KMS-11 (cell line): ENCODE results near the gene RPLP2.

Experiments used
- H2AFZ ChIP-seq: fragments of 200-600 bp; sonication (generic); 2 replicates; pipeline ENCODE4 v1.6.1; 2016; ENCODE audit warnings: antibody characterized with exemption, mixed run types, low read depth
- H3K27ac ChIP-seq: fragments of 200-600 bp; sonication (generic); 2 replicates; pipeline ENCODE4 v1.6.1; 2016; ENCODE audit warnings: mild to moderate bottlenecking, mixed run types
- H3K27me3 ChIP-seq: fragments of 200-600 bp; sonication (generic); 2 replicates; pipeline ENCODE4 v1.6.1; 2017; ENCODE audit warnings: mild to moderate bottlenecking, low read depth, mixed run types, moderate library complexity; ENCODE audit not compliant: insufficient read depth
- H3K36me3 ChIP-seq: fragments of 200-600 bp; sonication (generic); 2 replicates; pipeline ENCODE4 v1.6.1; 2017; ENCODE audit warnings: mild to moderate bottlenecking, mixed run types; ENCODE audit not compliant: insufficient read depth
- H3K4me1 ChIP-seq: fragments of 200-600 bp; sonication (generic); 2 replicates; pipeline ENCODE4 v1.6.1; 2016; ENCODE audit warnings: mild to moderate bottlenecking, low read depth, mixed run types; ENCODE audit not compliant: poor library complexity, severe bottlenecking
- H3K4me2 ChIP-seq: fragments of 200-600 bp; sonication (generic); 2 replicates; pipeline ENCODE4 v1.7.0; 2016; ENCODE audit warnings: mild to moderate bottlenecking, mixed run types
- H3K4me3 ChIP-seq: fragments of 200-600 bp; sonication (generic); IDR thresholded peaks from 2 replicates; pipeline ENCODE4 v1.6.1; 2017; ENCODE audit warnings: low read depth, low read length, mixed read lengths; ENCODE audit not compliant: insufficient read depth
- H3K79me2 ChIP-seq: fragments of 200-600 bp; sonication (generic); 2 replicates; pipeline ENCODE4 v1.6.1; 2016; ENCODE audit warnings: low read depth, mixed run types; ENCODE audit not compliant: insufficient read depth
- H3K9ac ChIP-seq: fragments of 200-600 bp; sonication (generic); 2 replicates; pipeline ENCODE4 v1.6.1; 2016; ENCODE audit warnings: mild to moderate bottlenecking, mixed run types
- H4K20me1 ChIP-seq: fragments of 200-600 bp; sonication (generic); 2 replicates; pipeline ENCODE4 v1.6.1; 2016; ENCODE audit warnings: mild to moderate bottlenecking, mixed run types; ENCODE audit not compliant: insufficient read depth
- TF ChIP-seq, protein P1 (sequence below): fragments of 200-600 bp; sonication (generic); conservative IDR thresholded peaks from 2 replicates; pipeline ENCODE4 v1.6.1; 2017; ENCODE audit warnings: low read depth, mild to moderate bottlenecking, antibody characterized with exemption, low read length, moderate library complexity, mixed read lengths

Gene RPLP2

DNA sequence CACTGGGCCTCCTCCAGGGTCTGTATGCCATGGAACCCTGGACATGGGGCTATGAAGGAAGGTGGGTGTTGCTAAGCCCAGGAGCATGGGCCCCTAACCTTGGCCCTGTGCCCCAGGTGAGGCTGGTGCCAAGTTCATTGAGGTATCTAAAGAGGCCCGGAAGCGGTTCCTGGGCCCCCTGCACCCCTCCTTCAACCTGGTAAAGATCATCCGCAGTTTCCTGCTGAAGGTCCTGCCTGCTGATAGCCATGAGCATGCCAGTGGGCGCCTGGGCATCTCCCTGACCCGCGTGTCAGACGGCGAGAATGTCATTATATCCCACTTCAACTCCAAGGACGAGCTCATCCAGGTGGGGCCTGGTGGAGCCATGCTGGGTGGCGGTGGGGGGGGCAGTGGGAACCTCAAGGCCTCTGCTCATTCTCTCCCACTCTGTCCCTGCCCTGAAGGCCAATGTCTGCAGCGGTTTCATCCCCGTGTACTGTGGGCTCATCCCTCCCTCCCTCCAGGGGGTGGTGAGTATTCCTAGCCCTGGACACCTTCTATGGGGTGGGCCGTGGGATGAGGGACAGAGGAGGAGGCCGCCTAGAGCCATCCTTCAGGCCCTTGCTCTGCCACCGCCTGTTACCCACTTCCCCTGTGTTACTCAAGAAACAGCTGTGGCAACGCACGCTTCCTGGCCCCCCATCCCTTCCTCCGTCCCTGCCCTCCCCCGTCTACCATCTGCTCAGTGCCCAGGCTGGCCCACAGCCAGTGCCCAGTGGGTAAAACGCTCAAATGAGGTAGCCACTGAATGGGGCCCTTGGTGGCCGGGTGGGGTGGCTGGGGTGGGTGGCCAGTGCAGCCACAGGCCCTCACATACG lies 12.0 kb downstream of the RPLP2 start:
- H3K9ac ChIP-seq, result no peak overlapping the region
- no peak overlapping the region for H3K4me3 ChIP-seq
- no peak overlapping the region; the same call in 1 of the 2 replicates for H3K4me2 ChIP-seq
- peaks cover 17% of the 10 kb centered on the region for H3K4me1 ChIP-seq
- H4K20me1 ChIP-seq, result no peaks in the 10 kb centered on the region
- no peaks in the 10 kb centered on the region for H3K27me3 ChIP-seq
- H3K79me2 ChIP-seq, result no peaks in the 10 kb centered on the region; the same call in 1 of the 2 replicates
- H2AFZ ChIP-seq, result no peak overlapping the region
- no peak overlapping the region for H3K27ac ChIP-seq
- H3K36me3 ChIP-seq, result no peaks in the 10 kb centered on the region
- TF ChIP-seq, protein P1, sequence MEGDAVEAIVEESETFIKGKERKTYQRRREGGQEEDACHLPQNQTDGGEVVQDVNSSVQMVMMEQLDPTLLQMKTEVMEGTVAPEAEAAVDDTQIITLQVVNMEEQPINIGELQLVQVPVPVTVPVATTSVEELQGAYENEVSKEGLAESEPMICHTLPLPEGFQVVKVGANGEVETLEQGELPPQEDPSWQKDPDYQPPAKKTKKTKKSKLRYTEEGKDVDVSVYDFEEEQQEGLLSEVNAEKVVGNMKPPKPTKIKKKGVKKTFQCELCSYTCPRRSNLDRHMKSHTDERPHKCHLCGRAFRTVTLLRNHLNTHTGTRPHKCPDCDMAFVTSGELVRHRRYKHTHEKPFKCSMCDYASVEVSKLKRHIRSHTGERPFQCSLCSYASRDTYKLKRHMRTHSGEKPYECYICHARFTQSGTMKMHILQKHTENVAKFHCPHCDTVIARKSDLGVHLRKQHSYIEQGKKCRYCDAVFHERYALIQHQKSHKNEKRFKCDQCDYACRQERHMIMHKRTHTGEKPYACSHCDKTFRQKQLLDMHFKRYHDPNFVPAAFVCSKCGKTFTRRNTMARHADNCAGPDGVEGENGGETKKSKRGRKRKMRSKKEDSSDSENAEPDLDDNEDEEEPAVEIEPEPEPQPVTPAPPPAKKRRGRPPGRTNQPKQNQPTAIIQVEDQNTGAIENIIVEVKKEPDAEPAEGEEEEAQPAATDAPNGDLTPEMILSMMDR, result no peak

GRCh38 chr11:823441-824291 lies 13.9 kb downstream of the RPLP2 start:
- Histone ChIP-seq H3K27ac (no peak overlapping the region), H3K4me1 (peaks cover 32% of the 10 kb centered on the region)

GRCh38 chr11:824292-824880 lies 14.6 kb downstream of the RPLP2 start:
- H3K4me1 ChIP-seq, result peaks cover 39% of the 10 kb centered on the region
- TF ChIP-seq, protein P1, result no peak
- no peak overlapping the region for H3K9ac ChIP-seq
- H3K27ac ChIP-seq, result no peak overlapping the region
- no peaks in the 10 kb centered on the region for H3K36me3 ChIP-seq
- H3K4me3 ChIP-seq, result no peak overlapping the region
- no peaks in the 10 kb centered on the region for H4K20me1 ChIP-seq
- no peak overlapping the region for H3K4me2 ChIP-seq
- no peak overlapping the region for H2AFZ ChIP-seq
- peaks cover 13% of the 10 kb centered on the region for H3K27me3 ChIP-seq
- no peaks in the 10 kb centered on the region; the same call in 1 of the 2 replicates for H3K79me2 ChIP-seq

More at GRCh38 chr11:823441-824291, 13.9 kb downstream of the RPLP2 start:
- no peaks in the 10 kb centered on the region; the same call in 1 of the 2 replicates for H3K79me2 ChIP-seq
- peaks cover 6% of the 10 kb centered on the region; the same call in 1 of the 2 replicates for H3K27me3 ChIP-seq
- H3K36me3 ChIP-seq, result no peaks in the 10 kb centered on the region
- no peak overlapping the region for H3K9ac ChIP-seq
- no peak overlapping the region for H3K4me2 ChIP-seq
- TF ChIP-seq, protein P1, result no peak
- H4K20me1 ChIP-seq, result no peaks in the 10 kb centered on the region
- no peak overlapping the region for H3K4me3 ChIP-seq
- H2AFZ ChIP-seq, result no peak overlapping the region

- H3K4me1 ChIP-seq, result peaks cover 45% of the 10 kb centered on the region
- H3K36me3 ChIP-seq, result no peaks in the 10 kb centered on the region
- H3K79me2 ChIP-seq, result no peaks in the 10 kb centered on the region; the same call in 1 of the 2 replicates
- peaks cover 18% of the 10 kb centered on the region for H3K27me3 ChIP-seq
- H2AFZ ChIP-seq, result no peak overlapping the region
- H3K4me3 ChIP-seq, result no peak overlapping the region
- TF ChIP-seq, protein P1, result no peak
- H4K20me1 ChIP-seq, result no peaks in the 10 kb centered on the region
- no peak overlapping the region for H3K9ac ChIP-seq
- no peak overlapping the region for H3K27ac ChIP-seq
- H3K4me2 ChIP-seq, result no peak overlapping the region
These were observed 15.2 kb downstream of the RPLP2 start for GRCh38 chr11:824942-825341.
